TTC549 (cell line): ENCODE results near the gene CADPS.

Experiments
- FAIRE-seq: peaks from 2 replicates; lab custom pipeline; 2012; peaks lifted over from hg19 to GRCh38; lab: Jason Lieb, UNC

CADPS gene

GRCh38 chr3:62811119-62811518, 64.1 kb downstream of the CADPS start:
- FAIRE-seq = no peak

DNA sequence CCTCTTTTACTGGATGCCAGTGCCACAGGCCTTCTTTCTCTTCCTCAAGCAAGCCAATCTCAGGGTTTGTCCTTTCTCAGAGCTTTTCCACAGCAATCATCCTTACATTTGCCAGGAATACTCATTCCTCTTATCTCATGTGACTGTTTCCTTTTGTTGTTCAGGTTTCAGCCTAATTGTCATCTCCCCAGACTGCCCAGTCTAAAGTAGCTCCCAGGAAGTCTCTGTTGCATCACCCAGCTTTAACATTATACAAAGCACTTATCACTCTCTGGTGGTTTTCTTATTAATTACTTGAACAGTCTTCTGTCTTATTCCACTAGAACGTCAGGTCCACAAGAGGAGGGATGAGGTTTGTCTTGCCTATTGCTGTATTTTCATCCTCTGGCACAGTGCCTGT, 65.8 kb downstream of the CADPS start:
- no peak for FAIRE-seq

DNA sequence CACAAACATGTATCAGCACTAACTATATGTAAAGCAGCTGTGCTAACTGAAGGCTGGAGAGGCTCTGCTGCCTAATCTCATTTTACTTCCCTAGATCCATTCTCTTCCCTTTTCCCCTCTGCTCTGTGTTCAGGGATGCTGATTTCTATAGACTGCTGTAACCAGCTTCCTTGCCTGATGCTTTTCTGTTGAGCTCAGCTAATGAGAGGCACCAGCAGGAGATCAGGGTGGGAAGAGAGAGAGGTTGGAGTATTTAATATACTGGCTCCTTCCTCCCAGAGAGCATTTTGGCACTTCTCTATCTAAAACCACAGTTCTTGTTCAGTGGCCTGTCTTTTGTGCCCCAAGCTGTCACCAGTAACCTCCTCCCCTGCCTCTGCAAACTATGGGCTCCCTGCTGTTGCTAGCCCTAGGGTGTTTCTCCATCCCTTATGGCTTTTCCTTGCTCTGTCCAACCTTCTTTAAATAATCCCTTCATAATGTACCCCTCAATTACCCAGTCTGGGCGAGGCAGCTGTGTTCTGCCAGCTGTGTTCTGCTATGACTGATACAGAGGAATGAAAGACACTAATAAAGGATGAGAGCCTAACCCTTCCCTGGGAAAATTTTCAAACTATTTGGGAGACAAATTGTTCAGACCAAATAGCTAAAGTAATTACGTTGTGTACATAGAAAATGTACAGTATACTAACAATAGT, 69.5 kb downstream of the CADPS start:
- FAIRE-seq = no peak

GRCh38 chr3:62805106-62805505, 70.1 kb downstream of the CADPS start:
- no peak for FAIRE-seq

DNA sequence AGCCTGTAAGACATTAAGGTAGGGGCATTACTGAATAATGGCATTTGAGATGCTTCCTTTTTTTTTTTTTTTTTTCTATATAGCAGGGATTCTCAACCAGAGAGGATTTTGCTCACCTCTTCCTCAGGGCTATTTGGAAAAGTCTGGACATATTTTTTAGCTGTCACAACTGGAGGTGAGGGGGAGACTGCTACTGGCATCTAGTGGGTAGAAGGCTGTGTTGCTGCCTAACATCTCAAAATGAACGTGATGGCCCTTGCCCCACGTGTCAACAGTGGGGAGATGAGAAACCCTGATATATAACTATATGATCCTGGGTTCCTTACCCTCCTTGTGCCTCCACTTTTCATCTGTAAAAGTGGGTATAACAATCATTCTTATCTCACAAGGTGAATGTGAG, 71.9 kb downstream of the CADPS start:
- no peak for FAIRE-seq

DNA sequence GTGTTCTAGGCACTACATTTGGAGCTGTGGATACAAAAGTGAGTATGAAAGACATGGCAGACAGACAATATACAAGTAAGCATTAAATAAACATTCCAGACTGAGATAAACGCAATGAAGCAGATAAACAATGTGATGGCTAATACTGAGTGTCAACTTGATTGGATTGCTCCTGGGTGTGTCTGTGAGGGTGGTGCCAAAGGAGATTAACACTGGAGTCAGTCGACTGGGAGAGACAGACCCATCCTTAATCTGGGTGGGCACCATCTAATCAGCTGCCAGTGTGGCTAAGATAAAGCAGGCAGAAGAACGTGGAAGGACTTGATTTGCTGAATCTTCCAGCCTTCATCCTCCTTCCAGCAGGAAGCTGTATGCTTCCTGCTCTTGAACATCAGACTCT, 77.2 kb downstream of the CADPS start:
- no peak for FAIRE-seq

- no peak for FAIRE-seq
Measured at GRCh38 chr3:62797132-62797531, 78.1 kb downstream of the CADPS start.

GRCh38 chr3:62795978-62796657, 79.1 kb downstream of the CADPS start:
- no peak for FAIRE-seq

GRCh38 chr3:62793946-62794345, 81.3 kb downstream of the CADPS start:
- FAIRE-seq = no peak

DNA sequence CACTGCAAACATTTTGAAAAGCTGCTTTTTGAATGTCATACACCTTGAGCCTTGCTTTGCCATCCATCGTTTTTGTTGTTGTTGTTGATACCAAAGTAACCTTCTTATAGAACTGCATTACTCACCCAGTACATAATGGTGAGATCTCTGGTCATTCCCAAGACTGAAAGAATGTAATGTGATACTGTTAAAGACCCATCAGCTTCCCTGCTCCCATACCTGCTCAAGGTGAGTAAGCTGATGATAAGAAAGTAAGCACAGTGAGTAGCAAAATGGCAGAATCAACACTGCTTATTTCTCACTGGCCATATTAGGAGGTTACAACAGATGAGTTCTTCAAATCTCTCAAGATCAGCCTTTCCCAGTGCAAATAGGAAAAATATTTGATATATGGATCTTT, 89.8 kb downstream of the CADPS start:
- FAIRE-seq = no peak

DNA sequence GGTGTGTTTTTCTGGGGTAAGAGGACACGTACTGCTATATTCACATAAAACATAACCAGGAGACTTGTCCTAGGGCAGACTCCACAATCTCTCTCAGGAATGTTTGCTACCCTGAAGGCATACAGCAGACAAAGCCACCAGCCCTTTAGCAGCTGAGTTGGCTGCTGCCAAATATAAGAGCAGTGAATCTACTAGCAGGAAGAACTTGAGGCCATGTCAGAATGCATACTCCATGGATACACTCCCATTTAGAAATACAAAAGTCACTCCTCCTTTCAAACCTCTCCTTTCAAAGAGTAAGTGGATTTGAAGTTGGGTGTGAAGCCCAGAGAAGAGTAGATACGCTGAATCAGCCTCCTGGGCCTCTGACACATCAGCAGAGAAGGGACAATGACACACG, 94.1 kb downstream of the CADPS start:
- FAIRE-seq = no peak

GRCh38 chr3:62777674-62778073, 97.5 kb downstream of the CADPS start:
- no peak for FAIRE-seq

DNA sequence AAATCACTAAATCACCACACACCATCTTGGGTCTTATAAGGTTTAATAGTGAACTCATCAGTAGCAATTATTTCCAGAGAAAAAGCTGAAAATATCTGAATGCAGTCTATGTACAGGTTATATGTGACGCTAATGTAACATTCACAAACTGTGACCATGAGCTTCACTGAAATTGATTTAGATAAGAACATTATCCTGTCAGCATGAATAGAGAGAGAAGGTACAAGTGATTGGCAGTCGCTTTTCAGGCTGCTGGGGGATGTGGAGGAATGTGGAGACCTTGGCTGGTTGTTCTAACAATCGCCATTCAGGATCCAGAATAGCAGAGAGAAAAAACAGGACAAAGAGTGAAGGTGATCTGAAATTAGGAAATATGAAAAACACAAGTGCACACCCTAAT, 98.1 kb downstream of the CADPS start:
- no peak for FAIRE-seq

DNA sequence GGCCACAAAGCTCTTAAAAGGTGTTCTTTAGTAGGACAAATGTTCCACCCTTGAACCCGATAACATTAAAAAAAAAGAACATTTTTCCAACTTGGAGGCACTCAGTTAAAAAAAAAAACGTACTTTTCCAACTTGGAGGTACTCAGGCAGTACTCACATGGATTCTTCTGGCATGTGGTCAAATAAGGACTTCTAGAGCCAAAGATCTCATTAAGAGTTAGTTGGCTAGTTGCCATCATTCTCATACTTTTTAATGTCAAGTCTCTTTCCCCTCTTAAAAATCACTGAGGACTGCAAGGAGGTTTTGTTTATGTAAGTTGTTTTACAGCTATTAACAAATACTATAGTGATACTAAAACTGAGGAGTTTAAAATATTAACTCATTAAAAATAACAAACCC, 101.0 kb downstream of the CADPS start:
- no peak for FAIRE-seq

GRCh38 chr3:62771331-62772072, 103.7 kb downstream of the CADPS start:
- FAIRE-seq = no peak

DNA sequence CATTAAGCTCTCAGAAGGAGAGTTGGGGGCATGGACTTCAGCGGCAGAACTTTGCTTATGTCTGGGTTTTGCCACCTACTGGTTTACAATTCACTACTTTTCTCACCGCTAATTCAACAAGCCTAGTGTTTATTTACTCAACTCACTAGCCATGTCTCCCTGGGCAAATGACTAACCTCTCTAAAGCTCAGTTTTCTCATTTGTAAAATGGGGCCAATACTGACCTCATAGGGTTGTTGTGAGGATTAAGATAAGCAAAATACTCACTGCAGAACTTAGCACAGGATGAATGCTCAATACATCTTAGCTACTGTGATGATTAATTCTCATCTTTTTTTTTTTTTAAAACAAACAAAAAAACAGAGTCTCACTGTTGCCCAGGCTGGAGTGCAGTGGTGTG, 106.3 kb downstream of the CADPS start:
- FAIRE-seq = no peak

GRCh38 chr3:62761711-62762110, 113.5 kb downstream of the CADPS start:
- no peak for FAIRE-seq

DNA sequence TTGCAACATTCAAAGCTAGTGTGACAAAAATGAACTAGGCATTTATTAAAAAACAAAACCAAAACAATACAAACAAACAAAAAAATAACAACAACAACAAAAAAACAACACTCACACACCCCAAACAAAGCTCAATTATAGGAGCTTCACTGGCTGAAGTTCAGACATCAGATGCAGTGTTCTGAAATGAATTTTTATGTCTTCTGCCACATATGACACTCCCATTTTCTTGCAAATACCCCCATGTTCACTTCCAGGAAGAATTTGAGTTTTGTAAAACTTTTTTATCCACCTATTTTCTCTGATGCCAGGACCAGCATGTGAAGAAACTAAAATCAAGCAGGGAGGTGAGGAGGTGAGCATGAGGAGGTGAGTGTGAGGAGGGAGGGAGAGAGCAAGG, 113.9 kb downstream of the CADPS start:
- no peak for FAIRE-seq

- no peak for FAIRE-seq
Measured at GRCh38 chr3:62758296-62759066, 116.7 kb downstream of the CADPS start.

DNA sequence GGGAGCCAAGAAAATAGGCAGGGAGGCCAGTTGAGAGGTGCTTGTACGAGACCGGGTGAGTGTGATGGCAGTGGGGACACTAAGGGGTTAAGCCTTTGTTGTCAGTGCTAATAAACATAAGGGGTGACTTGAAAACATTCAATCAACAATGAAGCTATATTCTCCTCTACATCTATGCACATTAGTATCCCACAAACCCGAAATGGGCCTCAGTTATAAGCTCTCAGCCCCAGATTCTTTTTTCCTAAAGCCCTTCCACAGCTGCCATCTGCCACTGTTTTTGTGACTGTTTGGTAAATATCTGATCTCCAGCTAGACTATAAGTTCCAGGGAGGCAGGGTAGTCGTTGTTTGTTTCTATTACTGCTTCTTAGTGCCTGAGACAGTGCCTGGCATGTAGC, 118.2 kb downstream of the CADPS start:
- FAIRE-seq = no peak

- no peak for FAIRE-seq
Measured at GRCh38 chr3:62755285-62755684, 119.9 kb downstream of the CADPS start.

DNA sequence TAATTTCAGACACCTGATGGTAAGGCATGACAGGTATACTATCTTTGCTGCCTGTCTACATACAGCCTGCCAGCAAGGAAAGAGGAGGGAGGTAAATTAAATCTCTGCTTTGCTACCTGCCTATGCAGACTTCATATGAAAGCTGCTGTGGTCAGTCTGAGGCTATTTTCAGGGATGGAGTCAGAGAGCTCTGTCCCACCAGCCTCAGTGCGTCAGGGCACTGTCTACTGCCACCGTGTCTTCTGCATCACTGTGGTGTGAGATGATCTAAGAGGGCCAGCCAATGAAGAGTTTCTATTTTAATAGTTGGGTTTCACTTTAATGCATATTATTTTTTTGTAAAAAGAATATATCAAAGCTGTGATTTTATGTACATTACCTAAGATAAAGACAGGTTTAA, 125.6 kb downstream of the CADPS start:
- no peak for FAIRE-seq

GRCh38 chr3:62749130-62749529, 126.1 kb downstream of the CADPS start:
- no peak for FAIRE-seq
